ENCODE data around the gene GRHL1. TPM values are rescaled to one million over a fixed set of nuclear protein-coding genes. Genes with fewer than 3 reads are reported as not detected.

The GRHL1 gene
- total RNA-seq, 2 experiments from 2014 or later, result 0.25 to 0.43 TPM

DNA sequence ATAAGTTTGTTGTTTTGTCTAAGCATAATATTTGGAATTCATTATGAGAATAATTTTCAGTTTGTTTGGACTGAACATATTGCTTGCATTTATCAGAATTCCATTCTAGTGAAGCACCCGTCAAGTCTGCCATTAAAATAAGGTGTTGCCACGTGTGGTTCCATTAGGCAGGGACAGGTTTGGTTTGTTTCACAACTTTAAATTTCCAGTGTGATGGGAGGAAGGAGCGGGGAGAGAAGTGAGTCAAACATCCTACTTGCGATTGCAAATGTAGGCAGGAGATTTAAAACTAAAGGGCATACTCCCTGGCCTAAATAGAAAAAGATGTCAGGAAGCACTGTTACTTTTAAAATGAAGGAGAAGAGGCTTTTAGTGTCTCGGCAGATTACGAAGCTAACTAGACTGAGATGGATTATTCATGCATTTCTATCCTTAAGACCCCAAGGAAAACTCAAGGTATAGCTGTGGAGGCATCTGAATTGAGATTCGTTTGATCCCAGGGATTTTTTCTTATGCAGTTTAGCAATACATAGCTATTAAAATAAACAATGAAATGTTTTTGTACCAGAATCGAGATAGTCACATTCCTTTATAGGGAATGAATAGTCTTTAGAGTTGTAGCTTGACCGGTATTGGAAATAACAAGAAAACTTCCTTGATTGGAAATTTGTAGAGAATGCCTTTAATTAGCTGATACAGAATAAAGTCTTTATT is 19.8 kb downstream of the GRHL1 start:
- Mint-ChIP-seq H3K9me3 (no peaks in the 10 kb centered on the region), H3K27ac (no peak overlapping the region), H3K4me1 (peaks cover 5% of the 10 kb centered on the region), H3K4me3 (no peak overlapping the region), H3K36me3 (no peaks in the 10 kb centered on the region), H3K27me3 (peaks cover 9% of the 10 kb centered on the region)
- DNase-seq (no peak), ATAC-seq (ENCODE audit: low read depth) (no peak)
- POLR2A ChIA-PET, result no interaction called here

DNA sequence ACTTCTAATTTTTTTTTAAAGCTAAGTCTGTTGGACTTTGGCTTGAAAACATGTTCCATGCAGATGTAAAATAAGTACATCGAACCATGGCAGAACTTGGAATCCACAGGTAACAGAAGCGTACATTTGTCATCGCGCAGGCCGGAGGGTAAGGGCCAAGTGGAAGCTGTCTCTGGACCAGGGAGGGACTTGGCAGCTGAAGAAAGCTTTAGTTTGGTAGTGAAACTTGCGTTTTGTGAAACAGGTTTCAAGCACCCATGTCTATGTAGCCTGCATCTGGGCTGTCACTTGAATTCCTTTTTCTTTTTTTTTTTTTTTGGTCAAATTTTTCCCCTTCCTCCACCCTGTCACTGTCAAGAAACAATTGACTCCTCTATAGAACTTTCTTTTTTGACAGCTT is 20.4 kb downstream of the GRHL1 start:
- Mint-ChIP-seq H3K4me3 (no peak overlapping the region), H3K27me3 (peaks cover 9% of the 10 kb centered on the region), H3K36me3 (no peaks in the 10 kb centered on the region), H3K9me3 (no peaks in the 10 kb centered on the region), H3K27ac (no peak overlapping the region), H3K4me1 (peaks cover 3% of the 10 kb centered on the region)
- POLR2A ChIA-PET, result no interaction called here
- DNase-seq (no peak), ATAC-seq (ENCODE audit: low read depth) (no peak)

GRCh38 chr2:9972621-9973479 is 21.4 kb downstream of the GRHL1 start:
- DNase-seq, result no peak
- H3K27me3 Mint-ChIP-seq, result peaks cover 9% of the 10 kb centered on the region
- POLR2A ChIA-PET, result no interaction called here
- H3K4me3 Mint-ChIP-seq, result no peak overlapping the region
- peaks cover 3% of the 10 kb centered on the region for H3K4me1 Mint-ChIP-seq
- no peak overlapping the region for H3K27ac Mint-ChIP-seq
- ATAC-seq (ENCODE audit: low read depth), result no peak
- no peaks in the 10 kb centered on the region for H3K9me3 Mint-ChIP-seq
- no peaks in the 10 kb centered on the region for H3K36me3 Mint-ChIP-seq

GRCh38 chr2:9973690-9974089 is 22.2 kb downstream of the GRHL1 start:
- Mint-ChIP-seq H3K27ac (no peak overlapping the region), H3K36me3 (no peaks in the 10 kb centered on the region), H3K9me3 (no peaks in the 10 kb centered on the region), H3K27me3 (peaks cover 18% of the 10 kb centered on the region), H3K4me1 (peaks cover 3% of the 10 kb centered on the region), H3K4me3 (no peak overlapping the region)
- no peak for ATAC-seq (ENCODE audit: low read depth)
- DNase-seq, result no peak
- POLR2A ChIA-PET, result no interaction called here

DNA sequence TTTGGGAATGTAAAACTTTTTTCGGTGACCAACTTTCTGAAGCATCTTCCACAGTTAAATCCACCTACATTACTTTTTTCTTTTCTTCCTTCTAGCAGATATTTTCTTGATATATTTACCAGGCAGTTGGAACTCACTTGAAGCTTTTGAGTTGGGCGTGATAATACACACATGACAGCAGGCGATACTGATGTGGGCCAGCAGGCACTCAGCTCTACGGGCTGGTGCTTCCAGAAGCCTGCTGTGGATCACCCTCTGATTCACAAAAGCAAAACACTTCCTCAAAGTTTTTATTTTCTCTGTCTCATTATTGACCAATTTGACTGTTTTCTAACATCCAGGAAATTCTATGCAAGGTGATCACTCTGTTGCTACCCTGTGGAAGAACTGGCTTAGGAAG is 22.9 kb downstream of the GRHL1 start:
- Mint-ChIP-seq H3K4me3 (no peak overlapping the region), H3K27ac (no peak overlapping the region), H3K9me3 (no peaks in the 10 kb centered on the region), H3K27me3 (peaks cover 18% of the 10 kb centered on the region), H3K36me3 (no peaks in the 10 kb centered on the region), H3K4me1 (peaks cover 3% of the 10 kb centered on the region)
- no peak for ATAC-seq (ENCODE audit: low read depth)
- POLR2A ChIA-PET, result no interaction called here
- no peak for DNase-seq

GRCh38 chr2:9975328-9975727 is 23.8 kb downstream of the GRHL1 start:
- POLR2A ChIA-PET, result no interaction called here
- Mint-ChIP-seq H3K27ac (no peak overlapping the region), H3K4me1 (peaks cover 6% of the 10 kb centered on the region)

GRCh38 chr2:9975805-9976447 is 24.4 kb downstream of the GRHL1 start:
- H3K9me3 Mint-ChIP-seq, result no peaks in the 10 kb centered on the region
- no peaks in the 10 kb centered on the region for H3K36me3 Mint-ChIP-seq
- POLR2A ChIA-PET, result no interaction called here
- H3K27ac Mint-ChIP-seq, result no peak overlapping the region
- H3K4me1 Mint-ChIP-seq, result peaks cover 11% of the 10 kb centered on the region
- peaks cover 20% of the 10 kb centered on the region for H3K27me3 Mint-ChIP-seq
- DNase-seq, result no peak
- no peak overlapping the region for H3K4me3 Mint-ChIP-seq
- no peak for ATAC-seq (ENCODE audit: low read depth)

More at GRCh38 chr2:9975328-9975727, 23.8 kb downstream of the GRHL1 start:
- H3K36me3 Mint-ChIP-seq, result no peaks in the 10 kb centered on the region
- H3K27me3 Mint-ChIP-seq, result peaks cover 18% of the 10 kb centered on the region
- ATAC-seq (ENCODE audit: low read depth) (no peak), DNase-seq (no peak)
- H3K4me3 Mint-ChIP-seq, result no peak overlapping the region
- no peaks in the 10 kb centered on the region for H3K9me3 Mint-ChIP-seq

- Mint-ChIP-seq H3K4me1 (peaks cover 15% of the 10 kb centered on the region), H3K27me3 (peaks cover 33% of the 10 kb centered on the region), H3K27ac (no peak overlapping the region), H3K36me3 (no peaks in the 10 kb centered on the region), H3K4me3 (peak overlapping the region; percentile 61), H3K9me3 (no peaks in the 10 kb centered on the region)
- POLR2A ChIA-PET, result interaction anchor here (0.6 kb wide), 1 partner anchor 68 kb away, joined by 7 read pairs; no protein-coding TSS in a partner anchor
- DNase-seq, result no peak
- ATAC-seq (ENCODE audit: low read depth), result no peak
These were observed 28.5 kb downstream of the GRHL1 start for GRCh38 chr2:9979977-9980376.

- ATAC-seq (ENCODE audit: low read depth) (no peak), DNase-seq (no peak)
- no peaks in the 10 kb centered on the region for H3K9me3 Mint-ChIP-seq
- POLR2A ChIA-PET, result no interaction called here
- peaks cover 39% of the 10 kb centered on the region for H3K27me3 Mint-ChIP-seq
- H3K36me3 Mint-ChIP-seq, result no peaks in the 10 kb centered on the region
- H3K4me1 Mint-ChIP-seq, result peaks cover 15% of the 10 kb centered on the region
- H3K4me3 Mint-ChIP-seq, result no peak overlapping the region
- no peak overlapping the region for H3K27ac Mint-ChIP-seq
These were observed 29.0 kb downstream of the GRHL1 start for GRCh38 chr2:9980520-9980919.

- Mint-ChIP-seq H3K4me3 (no peak overlapping the region), H3K4me1 (peaks cover 12% of the 10 kb centered on the region), H3K27ac (no peak overlapping the region), H3K9me3 (no peaks in the 10 kb centered on the region), H3K36me3 (no peaks in the 10 kb centered on the region), H3K27me3 (peaks cover 39% of the 10 kb centered on the region)
- POLR2A ChIA-PET, result no interaction called here
- DNase-seq (no peak), ATAC-seq (ENCODE audit: low read depth) (no peak)
These were observed 30.2 kb downstream of the GRHL1 start for GRCh38 chr2:9981655-9982054.

DNA sequence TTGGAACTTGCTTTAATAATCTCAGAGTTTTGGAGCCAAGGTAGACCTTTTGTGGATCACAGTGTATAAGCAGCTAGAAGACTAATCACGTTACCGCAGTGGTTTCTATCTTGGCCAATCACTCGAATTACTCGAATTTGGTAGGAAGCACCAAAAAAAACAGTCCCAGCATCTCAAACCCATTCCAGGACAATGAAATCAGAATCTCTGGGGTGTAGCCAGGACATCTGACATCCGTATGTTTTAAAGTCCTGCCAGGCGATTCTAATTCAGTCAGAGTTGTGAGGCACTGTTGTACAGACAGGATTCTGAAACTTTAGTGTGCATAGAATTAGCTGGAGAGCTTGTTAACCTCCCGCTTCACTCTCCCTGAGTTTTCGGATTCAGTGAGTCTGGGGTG is 30.8 kb downstream of the GRHL1 start:
- Mint-ChIP-seq H3K27me3 (peaks cover 40% of the 10 kb centered on the region), H3K9me3 (no peaks in the 10 kb centered on the region), H3K4me1 (peaks cover 12% of the 10 kb centered on the region), H3K4me3 (no peak overlapping the region), H3K36me3 (no peaks in the 10 kb centered on the region), H3K27ac (no peak overlapping the region)
- ATAC-seq (ENCODE audit: low read depth) (no peak), DNase-seq (no peak)
- POLR2A ChIA-PET, result interaction anchor here (0.6 kb wide), 1 partner anchor 269 kb away, joined by 3 read pairs; no protein-coding TSS in a partner anchor

- no peak for DNase-seq
- Mint-ChIP-seq H3K27me3 (peaks cover 40% of the 10 kb centered on the region), H3K36me3 (no peaks in the 10 kb centered on the region), H3K4me1 (peaks cover 12% of the 10 kb centered on the region), H3K9me3 (no peaks in the 10 kb centered on the region), H3K4me3 (no peak overlapping the region), H3K27ac (no peak overlapping the region)
- POLR2A ChIA-PET, result interaction anchor here (0.6 kb wide), 1 partner anchor 269 kb away, joined by 3 read pairs; no protein-coding TSS in a partner anchor
- ATAC-seq (ENCODE audit: low read depth), result no peak
These were observed 31.4 kb downstream of the GRHL1 start for GRCh38 chr2:9982891-9983290.

GRCh38 chr2:9983401-9984216 is 32.1 kb downstream of the GRHL1 start:
- Mint-ChIP-seq H3K27me3 (peaks cover 33% of the 10 kb centered on the region), H3K4me1 (peaks cover 12% of the 10 kb centered on the region), H3K4me3 (no peak overlapping the region), H3K36me3 (no peaks in the 10 kb centered on the region), H3K27ac (no peak overlapping the region), H3K9me3 (no peaks in the 10 kb centered on the region)
- ATAC-seq (ENCODE audit: low read depth), result no peak
- DNase-seq, result no peak
- POLR2A ChIA-PET, result interaction anchor here (0.9 to 1.5 kb wide), 3 partner anchors 12 to 64 kb away, joined by 3 to 5 read pairs (median 3); no protein-coding TSS in a partner anchor

All from activated naive CD8-positive, alpha-beta T cell treated with anti-CD3 and anti-CD28 coated beads, Interleukin-2, amount 10 ng/mL, durations not matched to agents 7 days and 5 days (primary cell).